HEK293T (cell line): ENCODE data around the gene NPLOC4.

Source experiments
- ELF4 ChIP-seq: fragments of 450-650 bp; IDR thresholded peaks from 2 replicates; pipeline ENCODE4 v1.6.1; 2017; ENCODE audit warnings: antibody characterized with exemption
- HDGF ChIP-seq: fragments of 450-650 bp; IDR thresholded peaks from 2 replicates; pipeline ENCODE4 v1.6.1; 2017; ENCODE audit warnings: antibody characterized with exemption, borderline replicate concordance

GRCh38 chr17:81540676-81541027, 96.3 kb downstream of the NPLOC4 start:
- TF ChIP-seq ELF4 (no peak), HDGF (no peak)
